ENCODE results near the gene C8B. TPM values are rescaled to one million over a fixed set of nuclear protein-coding genes. Genes with fewer than 3 reads are reported as not detected.

C8B gene
- total RNA-seq, 6 donors from 2014 or later = 0.26 to 9.6 (median 0.98) TPM; not detected in 1

DNA sequence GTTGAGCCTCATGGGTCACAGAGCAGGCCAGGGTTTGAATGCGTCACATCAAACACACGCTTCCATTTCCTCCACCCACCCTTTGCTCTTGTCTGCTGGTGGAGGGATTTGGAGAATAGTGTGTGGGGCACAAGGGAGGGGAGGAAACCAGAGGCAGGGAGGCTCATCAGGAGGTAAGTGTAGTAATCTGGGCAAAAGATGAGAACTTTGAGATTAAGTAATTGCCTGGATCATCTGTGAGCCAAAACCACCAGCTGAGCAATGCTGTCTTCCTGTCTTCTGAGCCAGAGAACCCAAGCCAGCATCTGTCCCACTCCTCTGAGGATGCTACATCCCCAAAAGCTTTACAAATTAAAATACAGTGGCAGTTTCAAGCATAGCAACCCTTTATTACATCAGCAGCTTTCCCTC, 45.2 kb downstream of the C8B start:
- Histone ChIP-seq H3K4me1 (peaks cover 0 to 3% (median 0%) of the 10 kb centered on the region in 4 donors), H3K4me3 (no peak overlapping the region), H3K27ac (peak overlapping the region in 1 of 4 donors; percentile 10), H3K27me3 (no peaks in the 10 kb centered on the region), H3K36me3 (no peaks in the 10 kb centered on the region), H3K9me3 (no peaks in the 10 kb centered on the region)
- TF ChIP-seq POLR2AphosphoS5 (IDR thresholded peaks at IDR 0.05) (no peak), EP300 (IDR thresholded peaks at IDR 0.05) (no peak), POLR2A (IDR thresholded peaks at IDR 0.05) (no peak)
- TF ChIP-seq, protein P1, sequence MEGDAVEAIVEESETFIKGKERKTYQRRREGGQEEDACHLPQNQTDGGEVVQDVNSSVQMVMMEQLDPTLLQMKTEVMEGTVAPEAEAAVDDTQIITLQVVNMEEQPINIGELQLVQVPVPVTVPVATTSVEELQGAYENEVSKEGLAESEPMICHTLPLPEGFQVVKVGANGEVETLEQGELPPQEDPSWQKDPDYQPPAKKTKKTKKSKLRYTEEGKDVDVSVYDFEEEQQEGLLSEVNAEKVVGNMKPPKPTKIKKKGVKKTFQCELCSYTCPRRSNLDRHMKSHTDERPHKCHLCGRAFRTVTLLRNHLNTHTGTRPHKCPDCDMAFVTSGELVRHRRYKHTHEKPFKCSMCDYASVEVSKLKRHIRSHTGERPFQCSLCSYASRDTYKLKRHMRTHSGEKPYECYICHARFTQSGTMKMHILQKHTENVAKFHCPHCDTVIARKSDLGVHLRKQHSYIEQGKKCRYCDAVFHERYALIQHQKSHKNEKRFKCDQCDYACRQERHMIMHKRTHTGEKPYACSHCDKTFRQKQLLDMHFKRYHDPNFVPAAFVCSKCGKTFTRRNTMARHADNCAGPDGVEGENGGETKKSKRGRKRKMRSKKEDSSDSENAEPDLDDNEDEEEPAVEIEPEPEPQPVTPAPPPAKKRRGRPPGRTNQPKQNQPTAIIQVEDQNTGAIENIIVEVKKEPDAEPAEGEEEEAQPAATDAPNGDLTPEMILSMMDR (IDR thresholded peaks at IDR 0.05) = no peak
- WGBS, 2 donors = 66 to 68% methylated on average over 2 of the region's 2 CpGs
- ATAC-seq (ENCODE audit: low FRiP score in 2 of 2) (peak in 1 of 2 donors; percentile 56), DNase-seq (no peak)

DNA sequence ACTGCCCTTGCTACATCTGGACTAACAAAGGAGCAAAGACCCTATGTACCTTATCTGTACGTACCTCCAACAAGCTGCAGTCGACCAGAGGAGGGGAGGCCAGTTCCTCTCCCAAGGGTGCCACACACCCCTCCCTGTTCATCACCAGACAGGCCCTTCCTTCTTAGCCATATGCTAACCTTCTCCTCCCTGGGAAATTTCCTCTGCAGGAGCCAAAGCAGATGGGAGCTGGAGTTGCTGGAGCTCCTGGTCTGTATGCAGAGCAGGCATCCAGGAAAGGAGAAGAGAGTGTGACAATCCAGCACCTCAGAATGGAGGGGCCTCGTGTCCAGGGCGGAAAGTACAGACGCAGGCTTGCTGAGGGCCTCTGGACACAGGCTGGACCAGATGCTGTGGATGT, 48.5 kb downstream of the C8B start:
- 77 to 86% methylated on average over 5 of the region's 5 CpGs for WGBS, 2 donors
- H3K4me1 ChIP-seq = peaks cover 0 to 3% (median 0%) of the 10 kb centered on the region in 4 donors
- no peaks in the 10 kb centered on the region for H3K27me3 ChIP-seq
- TF ChIP-seq EP300 (IDR thresholded peaks at IDR 0.05) (no peak), POLR2AphosphoS5 (IDR thresholded peaks at IDR 0.05) (no peak), POLR2A (IDR thresholded peaks at IDR 0.05) (no peak)
- TF ChIP-seq, protein P1 (IDR thresholded peaks at IDR 0.05) = no peak
- H3K9me3 ChIP-seq = no peaks in the 10 kb centered on the region
- H3K27ac ChIP-seq = no peak overlapping the region
- H3K36me3 ChIP-seq = no peaks in the 10 kb centered on the region
- ATAC-seq (ENCODE audit: low FRiP score in 2 of 2) (no peak), DNase-seq (no peak)
- H3K4me3 ChIP-seq = no peak overlapping the region

DNA sequence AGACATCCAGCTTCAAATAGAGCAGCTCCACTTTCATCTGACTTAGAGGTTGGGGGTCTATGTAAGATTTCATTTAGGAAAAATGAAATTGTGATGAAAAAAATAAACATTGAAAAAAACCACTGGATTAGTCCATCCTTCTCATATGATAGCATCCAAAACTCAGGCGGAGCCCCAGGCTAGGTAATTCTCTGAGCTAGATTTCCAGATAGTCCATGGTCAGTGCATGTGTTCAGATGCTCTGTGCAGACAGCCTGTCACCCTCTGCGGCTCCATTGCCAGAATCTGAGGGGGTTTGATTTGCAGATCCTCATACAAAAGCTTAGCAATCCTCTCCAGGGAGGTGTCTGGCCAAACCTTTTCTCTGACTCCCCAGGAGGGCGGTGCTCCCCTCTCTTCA, 49.2 kb downstream of the C8B start:
- TF ChIP-seq POLR2A (IDR thresholded peaks at IDR 0.05) (no peak), POLR2AphosphoS5 (IDR thresholded peaks at IDR 0.05) (no peak), EP300 (IDR thresholded peaks at IDR 0.05) (no peak)
- TF ChIP-seq, protein P1 (IDR thresholded peaks at IDR 0.05) = no peak
- Histone ChIP-seq H3K36me3 (no peaks in the 10 kb centered on the region), H3K4me1 (peaks cover 0 to 3% (median 0%) of the 10 kb centered on the region in 4 donors), H3K27ac (no peak overlapping the region), H3K9me3 (no peaks in the 10 kb centered on the region), H3K4me3 (no peak overlapping the region), H3K27me3 (no peaks in the 10 kb centered on the region)
- DNase-seq (no peak), ATAC-seq (ENCODE audit: low FRiP score in 2 of 2) (no peak)
- 88 to 94% methylated on average over 3 of the region's 3 CpGs for WGBS, 2 donors

DNA sequence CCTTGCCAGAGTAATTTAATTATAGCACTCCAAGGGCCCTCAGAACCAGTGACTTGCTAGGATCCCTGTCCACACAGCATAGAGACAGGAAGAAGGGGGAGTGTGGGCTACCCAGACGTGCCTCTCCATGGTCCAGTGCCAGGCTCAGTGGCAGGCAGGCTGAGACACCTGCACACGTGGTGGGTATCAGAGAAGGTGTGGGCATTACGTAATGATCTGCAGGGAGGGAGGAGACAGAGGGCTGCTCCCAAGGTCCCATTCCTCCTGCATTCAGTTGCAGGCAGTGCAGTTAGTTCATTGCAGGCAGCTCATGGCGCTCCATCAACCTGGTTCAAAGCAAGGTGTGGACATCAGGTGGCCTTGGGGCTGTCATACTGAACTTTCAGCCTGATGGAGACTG, 49.9 kb downstream of the C8B start:
- WGBS, 2 donors = 43 to 52% methylated on average over 3 to 4 of the region's 4 CpGs
- peaks cover 0 to 3% (median 0%) of the 10 kb centered on the region in 4 donors for H3K4me1 ChIP-seq

More for the DNA sequence above, 49.9 kb downstream of the C8B start:
- Histone ChIP-seq H3K4me3 (no peak overlapping the region), H3K27ac (no peak overlapping the region), H3K9me3 (no peaks in the 10 kb centered on the region), H3K27me3 (no peaks in the 10 kb centered on the region), H3K36me3 (no peaks in the 10 kb centered on the region)
- TF ChIP-seq, protein P1 (IDR thresholded peaks at IDR 0.05) = no peak
- no peak for TF ChIP-seq POLR2AphosphoS5 (IDR thresholded peaks at IDR 0.05)
- no peak for TF ChIP-seq EP300 (IDR thresholded peaks at IDR 0.05)
- no peak for TF ChIP-seq POLR2A (IDR thresholded peaks at IDR 0.05)
- DNase-seq = peak in 1 of 2 donors; percentile 84
- peak; percentile 15 to 60 for ATAC-seq (ENCODE audit: low FRiP score in 2 of 2)
